DND-41 (cell line): Measurements from ENCODE around the gene C1orf167.
A peak's percentile ranks its signal among the peaks of the same experiment; 100 is the strongest.

Source experiments
- ATAC-seq: fragments of 200-7000 bp; cut with Tn5 transposase; 3 replicates; pipeline ENCODE4 v1.9.1; 2021; ENCODE audit warnings: low read depth; ENCODE audit not compliant: insufficient read depth
- DNase-seq: peaks from one replicate; pipeline ENCODE4 v3.0.0-alpha.2; 2020
- H2AFZ ChIP-seq: 2 replicates; pipeline ENCODE4 v1.6.0; 2012; ENCODE audit warnings: low read depth, low read length
- H3K27ac ChIP-seq: 2 replicates; pipeline ENCODE4 v1.5.1; 2012; ENCODE audit warnings: low read length, inconsistent platforms
- H3K27me3 ChIP-seq: fragments of 200-600 bp; sonication (generic); 2 replicates; pipeline ENCODE4 v1.6.0; 2012; ENCODE audit warnings: low read length, mild to moderate bottlenecking, inconsistent platforms; ENCODE audit not compliant: insufficient read depth, poor library complexity
- H3K36me3 ChIP-seq: 2 replicates; pipeline ENCODE4 v1.5.1; 2012; ENCODE audit warnings: low read length, inconsistent platforms; ENCODE audit not compliant: insufficient read depth
- H3K4me1 ChIP-seq: 2 replicates; pipeline ENCODE4 v1.5.1; 2012; ENCODE audit warnings: mild to moderate bottlenecking, low read length; ENCODE audit not compliant: insufficient read depth
- H3K4me2 ChIP-seq: 2 replicates; pipeline ENCODE4 v1.6.0; 2012; ENCODE audit warnings: mild to moderate bottlenecking, moderate library complexity, low read length, inconsistent platforms; ENCODE audit not compliant: insufficient read depth
- H3K4me3 ChIP-seq, 2 experiments: fragments of 200-600 bp in 1 of 2; shearing (Covaris generic) in 1 of 2; 2 replicates each; pipeline ENCODE4 v1.5.1; 2012 to 2016; ENCODE audit warnings: inconsistent platforms in 2 of 2, low read length in 2 of 2, mild to moderate bottlenecking in 2 of 2, low read depth in 1 of 2, moderate library complexity in 1 of 2
- H3K79me2 ChIP-seq: 2 replicates; pipeline ENCODE4 v1.6.0; 2012; ENCODE audit warnings: low read length, inconsistent platforms; ENCODE audit not compliant: insufficient read depth
- H3K9ac ChIP-seq: 2 replicates; pipeline ENCODE4 v1.6.0; 2012; ENCODE audit warnings: low read depth, mild to moderate bottlenecking, inconsistent platforms, low read length, moderate library complexity
- H3K9me3 ChIP-seq: 2 replicates; pipeline ENCODE4 v1.5.1; 2012; ENCODE audit warnings: low read length, moderate library complexity, mild to moderate bottlenecking, inconsistent platforms; ENCODE audit not compliant: insufficient read depth, severe bottlenecking
- H4K20me1 ChIP-seq: 2 replicates; pipeline ENCODE4 v1.6.0; 2012; ENCODE audit warnings: low read length; ENCODE audit not compliant: insufficient read depth
- CTCF ChIP-seq: IDR thresholded peaks from 2 replicates; pipeline ENCODE4 v1.5.1; 2012; ENCODE audit warnings: borderline replicate concordance, low read length, moderate library complexity, mild to moderate bottlenecking; ENCODE audit not compliant: poor library complexity, severe bottlenecking; ENCODE audit errors: extremely low read depth
- EZH2 ChIP-seq: IDR thresholded peaks from 3 replicates; pipeline ENCODE4 v1.6.1; 2012; ENCODE audit warnings: borderline replicate concordance, low read depth, mild to moderate bottlenecking, moderate library complexity, low read length, inconsistent platforms; ENCODE audit not compliant: severe bottlenecking

The C1orf167 gene

GRCh38 chr1:11729498-11730428, 32.2 kb upstream of the C1orf167 start:
- no peaks in the 10 kb centered on the region for H3K27me3 ChIP-seq
- no peaks in the 10 kb centered on the region for H3K9me3 ChIP-seq
- no peak overlapping the region for H2AFZ ChIP-seq
- DNase-seq: no peak
- TF ChIP-seq CTCF (no peak), EZH2 (no peak)
- no peak overlapping the region for H3K27ac ChIP-seq
- H3K79me2 ChIP-seq: no peaks in the 10 kb centered on the region
- peaks cover 32% of the 10 kb centered on the region for H3K4me1 ChIP-seq
- no peak overlapping the region for H3K9ac ChIP-seq
- no peak for ATAC-seq
- H3K4me2 ChIP-seq: peak overlapping the region; percentile 22; the same call in 1 of the 2 replicates
- no peaks in the 10 kb centered on the region; the same call in 1 of the 2 replicates for H4K20me1 ChIP-seq
- no peak overlapping the region for H3K4me3 ChIP-seq
- H3K36me3 ChIP-seq: no peaks in the 10 kb centered on the region

GRCh38 chr1:11730429-11730891, 31.5 kb upstream of the C1orf167 start:
- peak; percentile 75 for ATAC-seq
- Histone ChIP-seq H4K20me1 (peaks cover 2% of the 10 kb centered on the region), H3K9ac (no peak overlapping the region), H3K36me3 (no peaks in the 10 kb centered on the region), H3K27me3 (peaks cover under 1% of the 10 kb centered on the region), H2AFZ (no peak overlapping the region), H3K9me3 (no peaks in the 10 kb centered on the region), H3K27ac (peak overlapping the region; percentile 24; the same call in 1 of the 2 replicates), H3K4me2 (peak overlapping the region; percentile 22; the same call in 1 of the 2 replicates), H3K4me1 (peaks cover 33% of the 10 kb centered on the region), H3K79me2 (no peaks in the 10 kb centered on the region), H3K4me3 (no peak overlapping the region)
- TF ChIP-seq EZH2 (no peak), CTCF (no peak)
- peak; percentile 61 for DNase-seq

GRCh38 chr1:11731691-11732283, 30.2 kb upstream of the C1orf167 start:
- TF ChIP-seq CTCF: no peak
- TF ChIP-seq EZH2: no peak
- peak overlapping the region in 1 of 2 experiments; percentile 58; a peak in 3 of 4 replicates for H3K4me3 ChIP-seq
- no peaks in the 10 kb centered on the region for H3K9me3 ChIP-seq
- no peaks in the 10 kb centered on the region for H3K79me2 ChIP-seq
- H3K4me1 ChIP-seq: peaks cover 47% of the 10 kb centered on the region
- H2AFZ ChIP-seq: peak overlapping the region; percentile 50
- peaks cover 2% of the 10 kb centered on the region for H4K20me1 ChIP-seq
- peak overlapping the region; percentile 55 for H3K27ac ChIP-seq
- H3K4me2 ChIP-seq: peak overlapping the region; percentile 79
- no peaks in the 10 kb centered on the region for H3K36me3 ChIP-seq
- H3K9ac ChIP-seq: peak overlapping the region; percentile 38; the same call in 1 of the 2 replicates
- peaks cover 13% of the 10 kb centered on the region for H3K27me3 ChIP-seq
- DNase-seq: peak; percentile 87
- peak; percentile 90 for ATAC-seq
